PC-9 (cell line): ENCODE results near the gene TNIK. TPM values are rescaled to one million over a fixed set of nuclear protein-coding genes. Genes with fewer than 3 reads are reported as not detected.
A peak's percentile ranks its signal among the peaks of the same experiment; 100 is the strongest.

Experiments
- BruUV-seq: library from RNA; stranded (reverse); fragments of 400-500 nt; replicated peaks from 2 replicates; lab custom pipeline; 2021; lab: Mats Ljungman, UMichigan
- CTCF ChIA-PET: fragments of 300-600 bp; sonication (Branson Sonifier 250); formaldehyde crosslinking; loops from one replicate; lab custom pipeline; 2022; ENCODE audit warnings: antibody characterized with exemption; lab: Charles Lee
- POLR2A ChIA-PET: fragments of 300-600 bp; sonication (Branson Sonifier 250); formaldehyde crosslinking; loops from one replicate; lab custom pipeline; 2022; ENCODE audit warnings: antibody characterized with exemption; ENCODE audit not compliant: unreplicated experiment; lab: Charles Lee
- DNase-seq, 2 experiments: peaks; one replicate each; pipeline versions ENCODE4 v3.0.0 to v3.0.0-alpha.2; 2015 to 2022; ENCODE audit warnings: mixed read lengths in 1 of 2
- H2AFZ ChIP-seq: fragments of 200-600 bp; sonication (generic); 2 replicates; pipeline ENCODE4 v1.8.1; 2017; ENCODE audit warnings: antibody characterized with exemption
- H3F3A ChIP-seq: fragments of 200-600 bp; sonication (generic); 2 replicates; pipeline ENCODE4 v1.8.1; 2017; ENCODE audit warnings: antibody characterized with exemption, mild to moderate bottlenecking, low read depth; ENCODE audit not compliant: insufficient read depth
- H3K27ac ChIP-seq: fragments of 200-600 bp; sonication (generic); 2 replicates; pipeline ENCODE4 v1.6.1; 2016; ENCODE audit warnings: mixed run types
- H3K27me3 ChIP-seq: fragments of 200-600 bp; sonication (generic); 2 replicates; pipeline ENCODE4 v1.6.1; 2016; ENCODE audit warnings: low read depth, mixed run types; ENCODE audit not compliant: insufficient read depth
- H3K36me3 ChIP-seq: fragments of 200-600 bp; sonication (generic); 2 replicates; pipeline ENCODE4 v1.6.1; 2016; ENCODE audit warnings: low read depth, mixed run types
- H3K4me1 ChIP-seq: fragments of 200-600 bp; sonication (generic); replicated peaks from 2 replicates; pipeline ENCODE4 v1.6.1; 2016; ENCODE audit warnings: mixed run types; ENCODE audit not compliant: insufficient read depth
- H3K4me2 ChIP-seq: fragments of 200-600 bp; sonication (generic); 2 replicates; pipeline ENCODE4 v1.6.1; 2017; ENCODE audit warnings: mixed run types
- H3K4me3 ChIP-seq: fragments of 200-600 bp; sonication (generic); 2 replicates; pipeline ENCODE4 v1.6.1; 2016; ENCODE audit warnings: mixed run types
- H3K79me2 ChIP-seq: fragments of 200-600 bp; sonication (generic); 2 replicates; pipeline ENCODE4 v1.6.1; 2017; ENCODE audit warnings: low read depth, mixed run types
- H3K9me2 ChIP-seq: fragments of 200-600 bp; sonication (generic); 2 replicates; pipeline ENCODE4 v1.8.1; 2017; ENCODE audit warnings: mild to moderate bottlenecking; ENCODE audit not compliant: insufficient read depth
- H3K9me3 ChIP-seq: fragments of 200-600 bp; sonication (generic); 2 replicates; pipeline ENCODE4 v1.8.1; 2016; ENCODE audit warnings: low read depth; ENCODE audit not compliant: insufficient read depth
- H4K20me1 ChIP-seq: fragments of 200-600 bp; sonication (generic); 2 replicates; pipeline ENCODE4 v1.8.1; 2017; ENCODE audit not compliant: insufficient read depth
- CTCF ChIP-seq: fragments of 200-600 bp; sonication (generic); conservative IDR thresholded peaks from 2 replicates; pipeline ENCODE4 v1.6.1; 2017; ENCODE audit warnings: mixed run types, antibody characterized with exemption, mild to moderate bottlenecking, moderate library complexity
- EZH2 ChIP-seq: fragments of 200-600 bp; sonication (generic); IDR thresholded peaks from 2 replicates; pipeline ENCODE4 v1.8.0; 2017; ENCODE audit warnings: antibody characterized with exemption, low read depth
- intact Hi-C: fragments of 100-400 bp; cut with micrococcal nuclease; formaldehyde crosslinking; loops from one replicate; pipeline ENCODE4 v1.10.0; 2022; ENCODE audit not compliant: unreplicated experiment
- total RNA-seq: library from RNA; stranded (reverse); gene quantifications from 2 replicates; pipeline ENCODE4 v1.2.3, GENCODE V29; 2021

The TNIK gene
- total RNA-seq, 1 experiment from 2014 or later: 30.7 TPM

- ChIA-PET CTCF (interaction anchor here (0.7 kb wide), 1 partner anchor 27 kb away, joined by 3 read pairs; no protein-coding TSS in a partner anchor), POLR2A (no interaction called here)
- Histone ChIP-seq H2AFZ (no peak overlapping the region), H3K9me3 (no peaks in the 10 kb centered on the region), H3K79me2 (no peaks in the 10 kb centered on the region), H3K4me3 (no peak overlapping the region), H3K27me3 (no peaks in the 10 kb centered on the region), H3K4me2 (no peak overlapping the region), H3K9me2 (no peaks in the 10 kb centered on the region), H3F3A (0 out of 2 replicates have a peak, but pooled peaks cover 3% of the 10 kb centered on the region), H3K4me1 (peaks cover 16% of the 10 kb centered on the region), H4K20me1 (no peaks in the 10 kb centered on the region), H3K36me3 (peaks cover 4% of the 10 kb centered on the region), H3K27ac (no peak overlapping the region)
- intact Hi-C loops: no loop called here
- BruUV-seq: no TSS peak
- no peak for TF ChIP-seq CTCF
- no peak for DNase-seq
These were observed 373.3 kb downstream of the TNIK start for GRCh38 chr3:171086914-171087313.

- CTCF ChIA-PET: no interaction called here
- Histone ChIP-seq H3K27ac (no peak overlapping the region), H3K36me3 (no peaks in the 10 kb centered on the region), H3K27me3 (no peaks in the 10 kb centered on the region), H3K79me2 (no peaks in the 10 kb centered on the region), H3F3A (no peaks in the 10 kb centered on the region), H3K4me3 (no peak overlapping the region), H4K20me1 (no peaks in the 10 kb centered on the region), H3K4me2 (no peak overlapping the region), H2AFZ (no peak overlapping the region), H3K4me1 (no peaks in the 10 kb centered on the region), H3K9me3 (no peaks in the 10 kb centered on the region), H3K9me2 (no peaks in the 10 kb centered on the region)
- BruUV-seq: no TSS peak
- POLR2A ChIA-PET: no interaction called here
- DNase-seq: peak in 1 of 2 experiments; percentile 42
- intact Hi-C loops: no loop called here
- TF ChIP-seq CTCF: no peak
- TF ChIP-seq EZH2: no peak
These were observed 382.9 kb downstream of the TNIK start for GRCh38 chr3:171077261-171077660.

- Histone ChIP-seq H3K9me2 (no peaks in the 10 kb centered on the region; the same call in 1 of the 2 replicates), H4K20me1 (no peaks in the 10 kb centered on the region), H3K9me3 (no peaks in the 10 kb centered on the region), H3K4me2 (no peak overlapping the region), H3F3A (no peaks in the 10 kb centered on the region), H3K4me3 (no peak overlapping the region), H3K36me3 (peaks cover 18% of the 10 kb centered on the region; the same call in 1 of the 2 replicates), H3K4me1 (no peaks in the 10 kb centered on the region), H3K27ac (no peak overlapping the region), H2AFZ (no peak overlapping the region), H3K27me3 (no peaks in the 10 kb centered on the region), H3K79me2 (no peaks in the 10 kb centered on the region)
- DNase-seq: no peak
- POLR2A ChIA-PET: no interaction called here
- TF ChIP-seq CTCF (no peak), EZH2 (no peak)
- intact Hi-C loops: no loop called here
- CTCF ChIA-PET: no interaction called here
- BruUV-seq: no TSS peak
These were observed 387.8 kb downstream of the TNIK start for GRCh38 chr3:171072432-171072831.
